Prostate gland (tissue), 2 donors: Measurements from ENCODE around the gene PTGER4. TPM values are rescaled to one million over a fixed set of nuclear protein-coding genes. Genes with fewer than 3 reads are reported as not detected.
"Not testable (repeated sequence)": the region's sequence is repeated elsewhere in the genome, so short reads cannot be mapped to it uniquely, and the experiment has no call there.

Source experiments
- DNase-seq: peaks from one replicate; pipeline ENCODE4 v3.0.0-alpha.2; 2019; ENCODE audit warnings: low spot score
- H3K27ac ChIP-seq, 2 donors: fragments of 200-600 bp; sonication (generic); 2 replicates each; pipeline ENCODE4 v1.5.1; 2017 to 2019
- H3K27me3 ChIP-seq: fragments of 200-600 bp; sonication (generic); replicated peaks from 2 replicates; pipeline ENCODE4 v1.5.1; 2019; ENCODE audit not compliant: insufficient read depth
- H3K36me3 ChIP-seq, 2 donors: fragments of 200-600 bp; sonication (generic); 1 replicate in 1 of 2; 2 replicates in 1 of 2; pipeline versions ENCODE4 v1.5.1 to v1.8.1; 2017 to 2019
- H3K4me1 ChIP-seq: fragments of 200-600 bp; sonication (generic); replicated peaks from 2 replicates; pipeline ENCODE4 v1.5.1; 2019
- H3K4me3 ChIP-seq, 2 donors: fragments of 200-600 bp; sonication (generic); 2 replicates each; pipeline ENCODE4 v1.5.1; 2017 to 2019
- H3K9me3 ChIP-seq: fragments of 200-600 bp; sonication (generic); 2 replicates; pipeline ENCODE4 v1.5.1; 2017
- CTCF ChIP-seq, 4 experiments: fragments of 200-600 bp in 2 of 4; fragments of 450-650 bp in 2 of 4; sonication (generic) in 2 of 4; IDR thresholded peaks; 1 replicate in 3 of 4; 2 replicates in 1 of 4; pipeline ENCODE4 v1.5.1; 2016 to 2019; ENCODE audit warnings: antibody characterized with exemption in 4 of 4, mild to moderate bottlenecking in 2 of 4, moderate library complexity in 2 of 4
- POLR2A ChIP-seq: fragments of 450-650 bp; IDR thresholded peaks from one replicate; pipeline ENCODE4 v1.6.1; 2016; ENCODE audit warnings: antibody characterized with exemption, mild to moderate bottlenecking
- POLR2AphosphoS5 ChIP-seq: sonication (generic); formaldehyde crosslinking; IDR thresholded peaks from one replicate; pipeline ENCODE4 v1.6.1; 2017; ENCODE audit warnings: antibody characterized with exemption
- WGBS: methylation state at CpG from one replicate; pipeline ENCODE4 v1.1.5; 2018; 5-methylcytosine and 5-hydroxymethylcytosine counted together
- intact Hi-C: fragments of 100-400 bp; cut with DNase I; formaldehyde crosslinking; loops from one replicate; pipeline ENCODE4 v1.14.2; 2022
- total RNA-seq, 2 donors: library from RNA; depleted of rRNA; stranded (reverse); fragments of >200 nt; gene quantifications; one replicate each; pipeline ENCODE4 v1.1.0, GENCODE V29; 2016

Gene PTGER4
- total RNA-seq, 2 donors from 2014 or later: 22.0 to 78.3 TPM

- H3K27me3 ChIP-seq, H3K9me3 ChIP-seq, H3K4me3 ChIP-seq, H3K4me1 ChIP-seq, intact Hi-C loops, DNase-seq, H3K36me3 ChIP-seq, H3K27ac ChIP-seq: not testable (repeated sequence)
These were observed 30.9 kb downstream of the PTGER4 start for GRCh38 chr5:40710575-40710974.

GRCh38 chr5:40714001-40714400, 34.3 kb downstream of the PTGER4 start:
- Histone ChIP-seq H3K9me3 (no peaks in the 10 kb centered on the region), H3K27ac (no peak overlapping the region), H3K4me1 (no peaks in the 10 kb centered on the region), H3K27me3 (no peaks in the 10 kb centered on the region), H3K36me3 (no peaks in the 10 kb centered on the region), H3K4me3 (no peak overlapping the region)
- intact Hi-C loops: no loop called here
- TF ChIP-seq POLR2A (no peak), CTCF (IDR thresholded peaks at IDR 0.05) (no peak), POLR2AphosphoS5 (no peak)
- DNase-seq: no peak

- no peaks in the 10 kb centered on the region for H3K9me3 ChIP-seq
- no peak overlapping the region for H3K27ac ChIP-seq
- H3K36me3 ChIP-seq: no peaks in the 10 kb centered on the region
- WGBS: 88% methylated on average over 2 of the region's 2 CpGs
- H3K4me3 ChIP-seq: no peak overlapping the region
- no peaks in the 10 kb centered on the region for H3K27me3 ChIP-seq
- no peak for TF ChIP-seq POLR2AphosphoS5
- no peak for TF ChIP-seq POLR2A
- TF ChIP-seq CTCF (IDR thresholded peaks at IDR 0.05): no peak
- no peaks in the 10 kb centered on the region for H3K4me1 ChIP-seq
- intact Hi-C loops: no loop called here
- DNase-seq: no peak
These were observed 36.3 kb downstream of the PTGER4 start for GRCh38 chr5:40716000-40716399.

GRCh38 chr5:40716590-40716989, 36.9 kb downstream of the PTGER4 start:
- no peaks in the 10 kb centered on the region for H3K27me3 ChIP-seq
- TF ChIP-seq CTCF (IDR thresholded peaks at IDR 0.05) (no peak), POLR2A (no peak), POLR2AphosphoS5 (no peak)
- no peaks in the 10 kb centered on the region for H3K9me3 ChIP-seq
- H3K4me3 ChIP-seq: no peak overlapping the region
- intact Hi-C loops: no loop called here
- H3K4me1 ChIP-seq: no peaks in the 10 kb centered on the region
- H3K36me3 ChIP-seq: no peaks in the 10 kb centered on the region
- no peak for DNase-seq
- H3K27ac ChIP-seq: no peak overlapping the region
- WGBS: 91% methylated on average over 2 of the region's 2 CpGs

GRCh38 chr5:40717281-40717680, 37.6 kb downstream of the PTGER4 start:
- no peaks in the 10 kb centered on the region for H3K9me3 ChIP-seq
- H3K4me3 ChIP-seq: no peak overlapping the region
- no peak overlapping the region for H3K27ac ChIP-seq
- no peaks in the 10 kb centered on the region for H3K27me3 ChIP-seq
- H3K36me3 ChIP-seq: no peaks in the 10 kb centered on the region
- no peaks in the 10 kb centered on the region for H3K4me1 ChIP-seq
- no peak for TF ChIP-seq POLR2A
- no peak for TF ChIP-seq POLR2AphosphoS5
- TF ChIP-seq CTCF (IDR thresholded peaks at IDR 0.05): no peak
- no peak for DNase-seq
- intact Hi-C loops: no loop called here

- H3K4me1 ChIP-seq: no peaks in the 10 kb centered on the region
- no peaks in the 10 kb centered on the region for H3K36me3 ChIP-seq
- no peak for TF ChIP-seq POLR2AphosphoS5
- TF ChIP-seq CTCF (IDR thresholded peaks at IDR 0.05): no peak
- TF ChIP-seq POLR2A: no peak
- H3K27me3 ChIP-seq: no peaks in the 10 kb centered on the region
- no peak overlapping the region for H3K27ac ChIP-seq
- H3K9me3 ChIP-seq: no peaks in the 10 kb centered on the region
- intact Hi-C loops: no loop called here
- no peak overlapping the region for H3K4me3 ChIP-seq
- no peak for DNase-seq
These were observed 40.4 kb downstream of the PTGER4 start for GRCh38 chr5:40720069-40720468.

- H3K27me3 ChIP-seq, H3K9me3 ChIP-seq, H3K27ac ChIP-seq, intact Hi-C loops, H3K4me3 ChIP-seq, H3K36me3 ChIP-seq, H3K4me1 ChIP-seq, DNase-seq: not testable (repeated sequence)
- WGBS: 97% methylated on average over 36 of the region's 37 CpGs
These were observed 42.8 kb downstream of the PTGER4 start for GRCh38 chr5:40722497-40722911.
